ENCODE data around the gene SNX1.
A peak's percentile ranks its signal among the peaks of the same experiment; 100 is the strongest.
"Not testable (repeated sequence)": the region's sequence is repeated elsewhere in the genome, so short reads cannot be mapped to it uniquely, and the experiment has no call there.

Gene SNX1

GRCh38 chr15:64105113-64105704 is 9.4 kb downstream of the SNX1 start:
- Histone ChIP-seq H2AFZ (no peak overlapping the region), H3K9me3 (ENCODE audit: control insufficient read depth, low read length) (no peaks in the 10 kb centered on the region), H3K27ac (no peak overlapping the region), H3K4me2 (ENCODE audit: low read length) (peak overlapping the region; percentile 8), H3K79me2 (peaks cover 33% of the 10 kb centered on the region), H3K27me3 (ENCODE audit: control insufficient read depth, insufficient read depth, low read length) (no peaks in the 10 kb centered on the region), H3K9ac (no peak overlapping the region), H3K36me3 (ENCODE audit: control insufficient read depth, insufficient read depth, low read length) (no peaks in the 10 kb centered on the region), H3K4me1 (no peaks in the 10 kb centered on the region), H3K4me3 (ENCODE audit: low read depth, low read length) (peak overlapping the region; percentile 1)
- TF ChIP-seq CTCF (IDR thresholded peaks at IDR 0.05) = no peak

GRCh38 chr15:64107337-64107736 is 11.6 kb downstream of the SNX1 start:
- H3K4me1 ChIP-seq = peaks cover 3% of the 10 kb centered on the region
- no peaks in the 10 kb centered on the region for H3K9me3 ChIP-seq (ENCODE audit: control insufficient read depth, low read length)
- no peak overlapping the region for H3K4me3 ChIP-seq (ENCODE audit: low read depth, low read length)
- H3K4me2 ChIP-seq (ENCODE audit: low read length) = no peak overlapping the region
- H3K27me3 ChIP-seq (ENCODE audit: control insufficient read depth, insufficient read depth, low read length) = no peaks in the 10 kb centered on the region
- no peak overlapping the region for H3K27ac ChIP-seq
- no peak overlapping the region for H2AFZ ChIP-seq
- H3K79me2 ChIP-seq = peaks cover 30% of the 10 kb centered on the region
- no peak overlapping the region for H3K9ac ChIP-seq
- TF ChIP-seq CTCF (IDR thresholded peaks at IDR 0.05) = no peak
- H3K36me3 ChIP-seq (ENCODE audit: control insufficient read depth, insufficient read depth, low read length) = no peaks in the 10 kb centered on the region

GRCh38 chr15:64110108-64110701 is 14.4 kb downstream of the SNX1 start:
- peaks cover 20% of the 10 kb centered on the region for H3K79me2 ChIP-seq
- H3K27me3 ChIP-seq (ENCODE audit: control insufficient read depth, insufficient read depth, low read length); H3K9ac ChIP-seq; H3K27ac ChIP-seq; H2AFZ ChIP-seq; H3K9me3 ChIP-seq (ENCODE audit: control insufficient read depth, low read length); H3K4me2 ChIP-seq (ENCODE audit: low read length); H3K36me3 ChIP-seq (ENCODE audit: control insufficient read depth, insufficient read depth, low read length); H3K4me3 ChIP-seq (ENCODE audit: low read depth, low read length); H3K4me1 ChIP-seq: not testable (repeated sequence)

- H3K9ac ChIP-seq = no peak overlapping the region
- H3K27ac ChIP-seq = no peak overlapping the region
- no peak overlapping the region for H3K4me2 ChIP-seq (ENCODE audit: low read length)
- H3K9me3 ChIP-seq (ENCODE audit: control insufficient read depth, low read length) = no peaks in the 10 kb centered on the region
- no peak for TF ChIP-seq CTCF (IDR thresholded peaks at IDR 0.05)
- H2AFZ ChIP-seq = no peak overlapping the region
- H3K27me3 ChIP-seq (ENCODE audit: control insufficient read depth, insufficient read depth, low read length) = no peaks in the 10 kb centered on the region
- no peaks in the 10 kb centered on the region for H3K36me3 ChIP-seq (ENCODE audit: control insufficient read depth, insufficient read depth, low read length)
- peaks cover 18% of the 10 kb centered on the region for H3K79me2 ChIP-seq
- H3K4me1 ChIP-seq = peaks cover 3% of the 10 kb centered on the region
- H3K4me3 ChIP-seq (ENCODE audit: low read depth, low read length) = no peak overlapping the region
Measured at GRCh38 chr15:64110950-64111678, 15.3 kb downstream of the SNX1 start.

- peaks cover 3% of the 10 kb centered on the region for H3K4me1 ChIP-seq
- H2AFZ ChIP-seq = no peak overlapping the region
- no peaks in the 10 kb centered on the region for H3K27me3 ChIP-seq (ENCODE audit: control insufficient read depth, insufficient read depth, low read length)
- H3K4me3 ChIP-seq (ENCODE audit: low read depth, low read length) = no peak overlapping the region
- H3K27ac ChIP-seq = no peak overlapping the region
- no peaks in the 10 kb centered on the region for H3K36me3 ChIP-seq (ENCODE audit: control insufficient read depth, insufficient read depth, low read length)
- no peak overlapping the region for H3K4me2 ChIP-seq (ENCODE audit: low read length)
- H3K79me2 ChIP-seq = peaks cover 18% of the 10 kb centered on the region
- H3K9ac ChIP-seq = no peak overlapping the region
- TF ChIP-seq CTCF (IDR thresholded peaks at IDR 0.05) = no peak
- H3K9me3 ChIP-seq (ENCODE audit: control insufficient read depth, low read length) = no peaks in the 10 kb centered on the region
Measured at GRCh38 chr15:64111679-64112050, 15.9 kb downstream of the SNX1 start.
